Left ventricle myocardium inferior (tissue), 1 donor: Measurements from ENCODE around the gene CRHBP. TPM values are rescaled to one million over a fixed set of nuclear protein-coding genes. Genes with fewer than 3 reads are reported as not detected.

Experiments
- DNase-seq: peaks from one replicate; pipeline ENCODE4 v3.0.0-alpha.2; 2020
- H3K27ac ChIP-seq: fragments of 200-600 bp; replicated peaks from 2 replicates; pipeline ENCODE4 v1.8.0; 2021
- H3K27me3 ChIP-seq: fragments of 200-600 bp; 2 replicates; pipeline ENCODE4 v1.8.0; 2021; ENCODE audit warnings: low read depth
- H3K36me3 ChIP-seq: fragments of 200-600 bp; 2 replicates; pipeline ENCODE4 v1.8.0; 2021
- H3K4me1 ChIP-seq: fragments of 200-600 bp; 2 replicates; pipeline ENCODE4 v1.8.0; 2021
- H3K4me3 ChIP-seq: fragments of 200-600 bp; 2 replicates; pipeline ENCODE4 v1.8.0; 2021; ENCODE audit warnings: mild to moderate bottlenecking, moderate library complexity
- H3K9me3 ChIP-seq: fragments of 200-600 bp; replicated peaks from 2 replicates; pipeline ENCODE4 v1.8.0; 2021
- intact Hi-C: fragments of 100-400 bp; cut with micrococcal nuclease; formaldehyde crosslinking; loops from one replicate; pipeline ENCODE4 v1.11.0; 2022
- total RNA-seq: library from RNA; stranded (reverse); fragmentation: NEBNext Ultra II Directional; extraction: Animal tissue kit (Norgen Biotek cat#: 25700); gene quantifications from one replicate; pipeline ENCODE4 v1.2.1, GENCODE V29; 2021
- TF ChIP-seq, protein P1 (sequence below): fragments of 200-600 bp; IDR thresholded peaks from 2 replicates; pipeline ENCODE4 v1.8.0; 2021; ENCODE audit warnings: antibody characterized with exemption, mild to moderate bottlenecking, borderline replicate concordance
- donor health status: DM: no; HTN: yes; CAD: no; lungs with severe emphysema.

Gene CRHBP
- total RNA-seq, 1 donor from 2014 or later = 0.63 TPM

DNA sequence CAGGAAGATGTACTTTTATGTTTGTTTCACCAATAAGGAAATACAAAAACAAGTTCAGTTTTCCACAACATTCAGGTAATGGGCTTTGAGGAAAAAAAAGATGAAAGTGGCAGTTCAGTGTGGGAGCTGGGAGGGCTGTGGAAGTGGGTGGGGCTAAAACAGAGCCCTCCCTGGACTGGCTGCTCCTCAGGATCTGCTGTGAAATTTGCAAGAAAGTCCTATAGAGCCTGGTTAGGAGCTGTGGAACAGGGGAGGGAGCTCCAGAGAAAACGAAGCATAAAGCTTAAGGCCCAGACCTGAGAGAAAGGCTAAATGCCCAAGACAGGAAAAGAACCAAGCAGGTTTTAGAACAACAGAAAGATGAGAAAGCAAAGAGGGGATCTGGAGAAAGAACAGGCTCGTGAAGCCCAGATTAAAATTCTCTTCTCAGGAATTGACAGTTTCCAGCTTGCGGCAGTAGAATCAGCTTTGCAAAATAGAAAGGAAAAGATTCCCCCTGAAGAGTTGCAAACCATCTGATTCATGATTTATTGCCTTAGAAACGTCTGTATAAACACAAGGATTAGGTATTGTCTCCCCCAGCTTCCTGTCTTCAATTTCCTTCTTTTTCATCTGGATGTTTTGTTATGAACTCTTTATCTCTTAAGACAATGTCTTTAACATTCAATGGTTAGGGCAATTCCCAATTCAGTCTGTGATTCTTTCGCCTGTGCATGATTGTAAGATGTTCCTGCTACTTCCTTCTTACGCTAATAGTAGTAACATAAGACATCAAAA lies 26.3 kb upstream of the CRHBP start:
- no peak for DNase-seq
- intact Hi-C loops = no loop called here
- peaks cover 7% of the 10 kb centered on the region for H3K27me3 ChIP-seq
- no peaks in the 10 kb centered on the region for H3K36me3 ChIP-seq
- H3K9me3 ChIP-seq = no peaks in the 10 kb centered on the region
- no peak overlapping the region for H3K4me3 ChIP-seq
- TF ChIP-seq, protein P1, sequence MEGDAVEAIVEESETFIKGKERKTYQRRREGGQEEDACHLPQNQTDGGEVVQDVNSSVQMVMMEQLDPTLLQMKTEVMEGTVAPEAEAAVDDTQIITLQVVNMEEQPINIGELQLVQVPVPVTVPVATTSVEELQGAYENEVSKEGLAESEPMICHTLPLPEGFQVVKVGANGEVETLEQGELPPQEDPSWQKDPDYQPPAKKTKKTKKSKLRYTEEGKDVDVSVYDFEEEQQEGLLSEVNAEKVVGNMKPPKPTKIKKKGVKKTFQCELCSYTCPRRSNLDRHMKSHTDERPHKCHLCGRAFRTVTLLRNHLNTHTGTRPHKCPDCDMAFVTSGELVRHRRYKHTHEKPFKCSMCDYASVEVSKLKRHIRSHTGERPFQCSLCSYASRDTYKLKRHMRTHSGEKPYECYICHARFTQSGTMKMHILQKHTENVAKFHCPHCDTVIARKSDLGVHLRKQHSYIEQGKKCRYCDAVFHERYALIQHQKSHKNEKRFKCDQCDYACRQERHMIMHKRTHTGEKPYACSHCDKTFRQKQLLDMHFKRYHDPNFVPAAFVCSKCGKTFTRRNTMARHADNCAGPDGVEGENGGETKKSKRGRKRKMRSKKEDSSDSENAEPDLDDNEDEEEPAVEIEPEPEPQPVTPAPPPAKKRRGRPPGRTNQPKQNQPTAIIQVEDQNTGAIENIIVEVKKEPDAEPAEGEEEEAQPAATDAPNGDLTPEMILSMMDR = no peak
- H3K27ac ChIP-seq = no peak overlapping the region
- H3K4me1 ChIP-seq = peaks cover 4% of the 10 kb centered on the region

DNA sequence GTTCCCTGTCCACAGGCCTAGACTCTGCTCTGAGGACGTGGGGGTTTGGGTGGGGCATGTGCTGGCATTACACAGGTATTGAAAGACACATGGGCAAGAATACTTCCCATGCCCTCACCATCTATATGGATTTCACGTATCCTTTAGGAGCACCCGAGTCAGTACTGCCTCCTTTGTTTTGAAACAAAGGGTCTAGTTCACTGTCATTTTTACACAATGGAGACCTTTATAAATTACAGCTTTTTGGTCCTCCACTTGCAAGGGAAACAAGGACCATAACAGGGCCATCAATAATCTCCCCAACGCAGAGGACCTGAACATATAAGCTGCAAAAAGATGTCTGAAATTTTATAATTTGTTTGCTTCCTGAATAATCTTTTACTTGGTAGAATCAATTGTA lies 24.9 kb upstream of the CRHBP start:
- H3K4me3 ChIP-seq = no peak overlapping the region
- intact Hi-C loops = no loop called here

DNA sequence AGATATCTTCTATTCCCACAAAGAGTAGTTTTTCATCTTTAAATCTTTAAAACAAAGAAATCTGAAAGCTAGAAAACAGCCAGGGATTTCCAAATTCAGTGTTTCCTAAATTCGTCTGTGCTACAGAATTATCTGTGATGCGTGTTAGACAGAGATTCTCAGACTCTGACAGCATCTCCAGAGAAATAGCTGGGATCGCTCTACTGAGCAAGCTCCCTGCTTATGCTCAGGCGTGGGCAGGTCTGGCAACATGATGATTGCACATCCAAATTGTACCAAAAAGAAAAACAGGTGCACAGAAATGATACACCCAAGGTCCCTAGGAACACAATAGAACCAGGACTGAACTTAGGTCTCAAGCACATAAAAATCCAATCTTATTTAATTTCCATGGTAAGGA lies 22.8 kb upstream of the CRHBP start:
- Histone ChIP-seq H3K4me3 (no peak overlapping the region), H3K27me3 (peaks cover 7% of the 10 kb centered on the region), H3K36me3 (no peaks in the 10 kb centered on the region), H3K27ac (no peak overlapping the region), H3K9me3 (peaks cover under 1% of the 10 kb centered on the region), H3K4me1 (peaks cover 4% of the 10 kb centered on the region)
- intact Hi-C loops = no loop called here
- TF ChIP-seq, protein P1 = no peak
- DNase-seq = no peak

More for the DNA sequence above, 24.9 kb upstream of the CRHBP start:
- Histone ChIP-seq H3K27me3 (peaks cover 7% of the 10 kb centered on the region), H3K36me3 (no peaks in the 10 kb centered on the region), H3K27ac (no peak overlapping the region), H3K4me1 (peaks cover 4% of the 10 kb centered on the region), H3K9me3 (no peaks in the 10 kb centered on the region)
- TF ChIP-seq, protein P1 = no peak
- DNase-seq = no peak

DNA sequence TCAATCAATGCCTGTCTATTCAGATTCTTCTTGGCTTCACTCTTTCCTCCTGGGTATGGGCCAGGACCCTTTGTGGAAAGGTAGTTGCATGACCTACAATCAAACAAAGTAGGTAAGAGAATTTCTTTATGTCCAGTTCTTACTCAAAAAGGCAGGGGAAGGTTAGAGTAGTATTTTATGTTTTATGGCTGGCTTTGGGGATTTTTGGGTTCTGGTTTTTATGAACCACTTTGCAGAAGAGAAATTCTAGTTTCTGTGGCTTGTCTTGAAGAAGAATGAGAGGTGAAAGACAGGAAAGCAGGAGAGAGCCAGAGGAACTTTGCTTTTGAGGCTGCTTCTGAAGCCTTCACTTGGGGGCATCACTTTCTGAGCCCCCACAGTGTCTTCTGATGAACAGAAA lies 14.7 kb upstream of the CRHBP start:
- no peak overlapping the region for H3K27ac ChIP-seq
- H3K9me3 ChIP-seq = peaks cover 3% of the 10 kb centered on the region
- H3K36me3 ChIP-seq = no peaks in the 10 kb centered on the region
- H3K4me3 ChIP-seq = no peak overlapping the region
- H3K27me3 ChIP-seq = no peaks in the 10 kb centered on the region
- DNase-seq = no peak
- H3K4me1 ChIP-seq = no peaks in the 10 kb centered on the region
- intact Hi-C loops = no loop called here
- TF ChIP-seq, protein P1 = no peak

DNA sequence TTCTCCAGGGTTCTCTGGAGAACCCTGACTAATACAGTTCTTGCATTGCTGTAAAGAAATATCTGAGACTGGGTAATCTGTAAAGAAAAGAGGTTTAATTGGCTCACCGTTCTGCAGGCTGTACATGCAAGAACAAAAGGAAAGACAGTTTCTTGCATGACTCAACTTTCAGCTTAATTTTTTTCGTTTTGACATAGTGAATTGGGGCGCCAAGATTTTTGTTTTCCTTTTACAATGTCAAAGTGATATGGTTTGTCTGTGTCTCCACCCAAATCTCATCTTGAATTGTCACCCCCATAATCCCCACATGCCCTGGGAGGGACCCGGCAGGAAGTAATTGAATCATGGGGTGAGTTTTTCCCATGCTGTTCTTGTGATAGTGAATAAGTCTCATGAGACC lies 11.8 kb upstream of the CRHBP start:
- no peak overlapping the region for H3K4me3 ChIP-seq
- no peaks in the 10 kb centered on the region for H3K9me3 ChIP-seq
- TF ChIP-seq, protein P1 = no peak

More for the DNA sequence above, 11.8 kb upstream of the CRHBP start:
- no peak for DNase-seq
- no peak overlapping the region for H3K27ac ChIP-seq
- no peaks in the 10 kb centered on the region for H3K36me3 ChIP-seq
- H3K4me1 ChIP-seq = peaks cover 3% of the 10 kb centered on the region
- intact Hi-C loops = no loop called here
- no peaks in the 10 kb centered on the region for H3K27me3 ChIP-seq
